ENCODE results near the gene ATM.
"Not testable (repeated sequence)": the region's sequence is repeated elsewhere in the genome, so short reads cannot be mapped to it uniquely, and the experiment has no call there.

Gene ATM

DNA sequence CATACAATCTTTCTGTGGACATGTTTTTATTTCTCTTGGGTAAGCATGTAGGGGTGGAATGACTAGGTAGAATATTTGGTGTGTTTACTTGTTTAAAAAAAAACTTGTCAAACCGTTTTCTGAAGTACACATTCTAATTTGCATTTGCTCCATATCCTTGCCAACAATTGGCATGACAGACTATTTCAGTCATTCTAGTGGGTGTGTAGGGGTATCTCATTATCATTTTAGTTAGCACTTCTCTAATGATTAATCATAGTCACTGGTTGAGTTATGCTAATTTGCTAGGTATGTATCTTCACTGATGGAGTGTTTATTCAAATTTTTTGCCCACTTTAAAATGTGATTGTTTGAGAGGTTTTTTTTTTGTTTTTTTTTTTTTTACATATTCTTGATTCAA, 180.2 kb downstream of the ATM start:
- Histone ChIP-seq H3K27me3 (replicated peaks in 2 of 5; ENCODE audit: control insufficient read depth in 4 of 5, insufficient read depth in 5 of 5, low read length in 4 of 5) (no peaks in the 10 kb centered on the region), H3K36me3 (ENCODE audit: control insufficient read depth in 4 of 4, insufficient read depth in 4 of 4, low read length in 3 of 4) (no peaks in the 10 kb centered on the region), H3K4me3 (ENCODE audit: control insufficient read depth in 1 of 7, extremely low read depth in 1 of 7, insufficient read depth in 4 of 7, low read depth in 2 of 7, low read length in 6 of 7) (no peak overlapping the region), H3K9me3 (ENCODE audit: control extremely low read depth in 1 of 5, control insufficient read depth in 4 of 5, insufficient read depth in 2 of 5, low read depth in 1 of 5, low read length in 4 of 5) (no peaks in the 10 kb centered on the region), H3K4me1 (ENCODE audit: control extremely low read depth in 1 of 4, control insufficient read depth in 4 of 4, insufficient read depth in 4 of 4, low read length in 3 of 4) (no peaks in the 10 kb centered on the region), H3K27ac (ENCODE audit: insufficient read depth in 1 of 2, low read depth in 1 of 2, low read length in 2 of 2, poor library complexity in 1 of 2, severe bottlenecking in 2 of 2) (no peak overlapping the region)
- ChIA-PET POLR2A (no interaction called here), CTCF (no interaction called here)
- no CpG with 5 or more reads among the region's 1 CpG for WGBS (ENCODE audit: insufficient coverage)
- no peak for DNase-seq

DNA sequence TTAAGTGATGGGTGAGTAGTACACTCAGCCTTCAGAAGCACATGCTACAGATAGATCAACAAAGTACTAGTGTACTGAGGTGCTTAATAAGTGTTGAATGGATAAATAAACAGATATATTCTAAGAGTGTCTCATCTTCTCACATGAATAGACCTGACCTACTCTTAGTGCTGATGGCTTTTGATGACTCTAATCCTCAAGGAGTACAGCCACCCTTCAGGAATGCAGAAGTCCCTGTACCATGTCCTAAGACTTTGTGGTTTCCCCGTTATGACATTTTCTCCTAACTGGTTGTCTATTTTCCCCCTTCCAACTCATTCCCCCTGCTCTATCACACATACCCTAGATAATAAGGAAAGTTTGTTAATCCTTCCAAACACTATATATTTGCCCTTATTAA, 182.8 kb downstream of the ATM start:
- no peaks in the 10 kb centered on the region for H3K36me3 ChIP-seq (ENCODE audit: control insufficient read depth in 4 of 4, insufficient read depth in 4 of 4, low read length in 3 of 4)
- no CpG with 5 or more reads among the region's 1 CpG for WGBS (ENCODE audit: insufficient coverage)
- no peaks in the 10 kb centered on the region for H3K27me3 ChIP-seq (replicated peaks in 2 of 5; ENCODE audit: control insufficient read depth in 4 of 5, insufficient read depth in 5 of 5, low read length in 4 of 5)
- no peaks in the 10 kb centered on the region for H3K9me3 ChIP-seq (ENCODE audit: control extremely low read depth in 1 of 5, control insufficient read depth in 4 of 5, insufficient read depth in 2 of 5, low read depth in 1 of 5, low read length in 4 of 5)
- H3K4me1 ChIP-seq (ENCODE audit: control extremely low read depth in 1 of 4, control insufficient read depth in 4 of 4, insufficient read depth in 4 of 4, low read length in 3 of 4): no peaks in the 10 kb centered on the region
- H3K4me3 ChIP-seq (ENCODE audit: control insufficient read depth in 1 of 7, extremely low read depth in 1 of 7, insufficient read depth in 4 of 7, low read depth in 2 of 7, low read length in 6 of 7): no peak overlapping the region
- CTCF ChIA-PET: no interaction called here
- no peak overlapping the region for H3K27ac ChIP-seq (ENCODE audit: insufficient read depth in 1 of 2, low read depth in 1 of 2, low read length in 2 of 2, poor library complexity in 1 of 2, severe bottlenecking in 2 of 2)
- no peak for DNase-seq
- POLR2A ChIA-PET: no interaction called here

DNA sequence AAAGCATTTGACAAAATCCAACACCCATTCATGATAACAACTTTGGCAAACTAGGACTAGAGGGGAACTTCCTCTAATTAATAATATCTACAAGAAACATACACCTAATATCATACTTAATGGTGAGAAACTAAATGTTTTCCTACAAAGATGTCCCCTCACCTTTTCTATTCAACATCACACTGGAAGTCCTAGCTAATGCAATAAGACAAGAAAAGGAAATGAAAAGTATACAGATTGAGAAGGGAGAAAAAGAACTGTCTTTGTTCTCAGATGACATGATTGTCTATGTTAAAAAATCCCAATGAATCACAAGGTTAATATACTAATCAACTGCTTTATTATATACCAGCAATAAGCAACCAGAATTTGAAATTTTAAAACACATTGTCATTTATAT, 192.1 kb downstream of the ATM start:
- CTCF ChIA-PET: no interaction called here
- H3K9me3 ChIP-seq (ENCODE audit: control extremely low read depth in 1 of 5, control insufficient read depth in 4 of 5, insufficient read depth in 2 of 5, low read depth in 1 of 5, low read length in 4 of 5): peaks cover 0 to 4% (median 2%) of the 10 kb centered on the region in 5 experiments
- H3K36me3 ChIP-seq (ENCODE audit: control insufficient read depth in 4 of 4, insufficient read depth in 4 of 4, low read length in 3 of 4): no peaks in the 10 kb centered on the region
- H3K27me3 ChIP-seq (replicated peaks in 2 of 5; ENCODE audit: control insufficient read depth in 4 of 5, insufficient read depth in 5 of 5, low read length in 4 of 5): no peaks in the 10 kb centered on the region
- H3K4me3 ChIP-seq (ENCODE audit: control insufficient read depth in 1 of 7, extremely low read depth in 1 of 7, insufficient read depth in 4 of 7, low read depth in 2 of 7, low read length in 6 of 7): no peak overlapping the region
- no peak overlapping the region for H3K27ac ChIP-seq (ENCODE audit: insufficient read depth in 1 of 2, low read depth in 1 of 2, low read length in 2 of 2, poor library complexity in 1 of 2, severe bottlenecking in 2 of 2)
- no peak for DNase-seq
- POLR2A ChIA-PET: no interaction called here
- no peaks in the 10 kb centered on the region for H3K4me1 ChIP-seq (ENCODE audit: control extremely low read depth in 1 of 4, control insufficient read depth in 4 of 4, insufficient read depth in 4 of 4, low read length in 3 of 4)

DNA sequence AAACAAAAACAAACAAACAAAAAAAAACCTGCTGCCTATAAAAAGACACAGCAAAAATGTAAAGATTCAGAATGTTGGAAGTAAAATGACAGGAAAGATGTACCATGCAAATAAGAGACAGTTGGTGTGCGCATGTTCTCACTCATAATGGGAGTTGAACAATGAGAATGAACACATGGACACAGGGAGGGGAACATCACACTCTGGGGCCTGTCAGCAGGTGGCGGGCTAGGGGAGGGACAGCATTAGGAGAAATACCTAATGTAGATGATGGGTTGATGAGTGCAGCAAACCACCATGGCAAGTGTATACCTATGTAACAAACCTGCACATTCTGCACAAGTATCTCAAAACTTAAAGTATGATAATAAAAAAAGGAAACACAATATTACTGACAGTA, 194.7 kb downstream of the ATM start:
- POLR2A ChIA-PET; H3K27ac ChIP-seq (ENCODE audit: insufficient read depth in 1 of 2, low read depth in 1 of 2, low read length in 2 of 2, poor library complexity in 1 of 2, severe bottlenecking in 2 of 2); H3K4me3 ChIP-seq (ENCODE audit: control insufficient read depth in 1 of 7, extremely low read depth in 1 of 7, insufficient read depth in 4 of 7, low read depth in 2 of 7, low read length in 6 of 7); H3K4me1 ChIP-seq (ENCODE audit: control extremely low read depth in 1 of 4, control insufficient read depth in 4 of 4, insufficient read depth in 4 of 4, low read length in 3 of 4); H3K9me3 ChIP-seq (ENCODE audit: control extremely low read depth in 1 of 5, control insufficient read depth in 4 of 5, insufficient read depth in 2 of 5, low read depth in 1 of 5, low read length in 4 of 5); H3K36me3 ChIP-seq (ENCODE audit: control insufficient read depth in 4 of 4, insufficient read depth in 4 of 4, low read length in 3 of 4); H3K27me3 ChIP-seq (replicated peaks in 2 of 5; ENCODE audit: control insufficient read depth in 4 of 5, insufficient read depth in 5 of 5, low read length in 4 of 5): not testable (repeated sequence)
- CTCF ChIA-PET: interaction anchor here (0.6 to 0.7 kb wide), 2 partner anchors 24 to 70 kb away, joined by 3 to 5 read pairs; no protein-coding TSS in a partner anchor
- peak; percentile 6 to 31 (median 20) for DNase-seq
- 80% methylated on average over 1 of the region's 2 CpGs for WGBS (ENCODE audit: insufficient coverage)

Data from common myeloid progenitor, CD34-positive (primary cell).